GM18861 (cell line): ENCODE measurements around the gene SLCO3A1.

Experiments
- ATAC-seq: cut with Tn5 transposase; IDR thresholded peaks from one replicate; pipeline ENCODE4 v1.9.1; 2021; ENCODE audit not compliant: unreplicated experiment

Gene SLCO3A1

GRCh38 chr15:92092289-92093105, 239.0 kb downstream of the SLCO3A1 start:
- ATAC-seq = no peak

DNA sequence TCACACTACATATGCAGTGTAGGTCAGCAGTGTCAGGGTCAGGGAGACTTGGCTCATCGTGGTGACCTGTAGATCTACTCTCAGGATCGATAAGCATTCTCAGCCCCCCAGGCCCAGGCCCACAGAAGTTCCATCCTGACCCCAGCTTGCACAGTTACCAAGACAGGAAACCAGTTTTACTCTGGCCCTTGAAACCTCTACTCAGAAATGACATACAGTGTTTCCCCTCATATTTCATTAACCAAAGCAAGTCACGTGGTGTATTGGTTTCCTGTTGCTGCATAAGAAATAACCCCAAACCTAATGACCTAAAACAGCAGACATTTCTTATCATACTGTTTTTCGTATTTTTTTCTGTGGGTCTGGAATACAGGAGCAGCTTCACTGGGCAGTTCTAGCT, 242.2 kb downstream of the SLCO3A1 start:
- ATAC-seq = peak; percentile 92

DNA sequence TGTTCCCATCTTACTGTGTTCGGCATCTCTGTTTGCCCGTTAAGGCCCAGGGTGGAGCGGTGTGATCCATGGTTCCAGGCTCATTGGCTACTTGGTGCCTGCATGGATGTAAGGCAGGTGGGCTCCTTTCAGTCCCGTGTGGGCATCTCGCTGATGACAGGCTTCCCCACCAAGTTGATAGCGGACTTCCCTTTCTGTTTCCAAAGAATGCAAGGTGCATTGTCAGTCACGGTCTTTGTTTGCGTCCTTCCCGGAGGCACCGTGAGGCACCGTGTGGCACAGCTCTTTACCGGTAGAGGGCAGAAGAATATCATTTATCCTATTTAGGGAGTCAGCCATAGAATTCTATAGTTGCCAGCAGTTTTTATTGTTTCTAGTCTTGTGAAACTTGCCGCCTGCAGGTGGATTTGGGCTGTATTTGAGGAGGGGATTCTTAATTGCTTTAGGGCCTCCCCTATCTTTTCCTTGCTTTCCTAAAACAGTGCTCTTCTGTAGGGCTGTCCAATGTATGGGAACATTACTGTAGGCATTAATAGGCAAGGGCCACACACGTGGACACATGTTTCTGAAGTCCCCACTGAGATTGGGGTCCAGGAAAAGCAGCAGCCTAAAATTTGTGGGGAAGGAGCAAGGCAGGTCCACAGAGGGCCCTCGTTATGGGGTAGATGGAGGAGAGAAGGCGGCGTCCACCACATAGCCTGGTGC, 244.1 kb downstream of the SLCO3A1 start:
- ATAC-seq = peak; percentile 45

- no peak for ATAC-seq
These were observed 245.4 kb downstream of the SLCO3A1 start for GRCh38 chr15:92098869-92099268.

DNA sequence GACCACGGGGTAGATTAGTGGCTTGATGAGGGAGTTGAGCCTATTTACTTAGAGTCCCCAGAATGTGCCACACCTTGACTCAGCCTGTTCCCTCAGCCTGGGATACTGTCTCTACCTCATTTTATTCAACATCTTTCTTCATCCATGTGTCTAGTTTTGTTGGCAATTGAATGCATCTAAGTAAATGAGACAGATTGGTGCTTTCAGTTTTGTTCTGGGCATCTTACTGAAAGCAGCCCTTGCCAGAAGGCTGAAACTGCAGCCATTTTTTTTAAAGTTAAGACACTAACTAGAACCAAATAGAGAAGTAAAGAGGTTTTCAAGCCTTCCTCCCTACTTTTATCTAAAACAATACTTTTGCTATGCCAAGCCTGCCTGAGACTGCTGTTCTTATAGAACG, 246.8 kb downstream of the SLCO3A1 start:
- no peak for ATAC-seq

- ATAC-seq = no peak
These were observed 247.2 kb downstream of the SLCO3A1 start for GRCh38 chr15:92100751-92101150.

- peak; percentile 52 for ATAC-seq
These were observed 248.3 kb downstream of the SLCO3A1 start for GRCh38 chr15:92101708-92102394.

DNA sequence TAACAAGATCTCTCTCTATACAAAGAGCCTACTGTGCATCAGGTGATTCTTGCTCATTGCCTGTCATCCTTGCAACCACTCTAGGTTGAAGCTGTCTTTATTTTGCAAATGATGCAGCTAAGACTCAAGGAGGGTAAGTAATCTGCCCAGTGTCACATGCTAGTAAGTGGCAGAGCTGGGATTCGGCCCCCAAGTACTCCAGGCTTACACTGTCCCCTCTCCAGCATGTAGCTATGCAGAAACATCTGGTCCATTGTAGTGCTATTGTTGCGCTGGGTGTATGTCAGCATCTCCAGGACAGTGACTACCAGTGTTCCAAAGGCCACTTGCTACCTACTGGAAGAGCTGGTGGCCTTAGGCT, 248.9 kb downstream of the SLCO3A1 start:
- peak; percentile 18 for ATAC-seq

DNA sequence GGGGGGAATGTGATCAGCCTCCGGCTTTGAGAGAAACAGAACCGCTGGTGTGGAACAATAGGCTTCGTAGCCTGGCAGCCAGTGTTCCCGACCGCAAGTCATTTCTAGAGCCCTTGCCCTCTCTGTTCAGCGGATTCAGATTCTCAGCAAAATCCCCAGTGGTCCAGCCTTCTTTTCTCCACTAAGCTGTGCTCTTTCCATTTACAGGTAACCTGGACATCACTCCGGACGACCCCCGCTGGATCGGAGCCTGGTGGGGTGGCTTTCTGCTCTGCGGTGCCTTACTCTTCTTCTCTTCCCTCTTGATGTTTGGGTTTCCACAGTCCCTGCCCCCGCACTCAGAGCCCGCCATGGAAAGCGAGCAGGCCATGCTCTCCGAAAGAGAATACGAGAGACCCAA, 250.6 kb downstream of the SLCO3A1 start:
- ATAC-seq = no peak

GRCh38 chr15:92105611-92106010, 252.1 kb downstream of the SLCO3A1 start:
- no peak for ATAC-seq

DNA sequence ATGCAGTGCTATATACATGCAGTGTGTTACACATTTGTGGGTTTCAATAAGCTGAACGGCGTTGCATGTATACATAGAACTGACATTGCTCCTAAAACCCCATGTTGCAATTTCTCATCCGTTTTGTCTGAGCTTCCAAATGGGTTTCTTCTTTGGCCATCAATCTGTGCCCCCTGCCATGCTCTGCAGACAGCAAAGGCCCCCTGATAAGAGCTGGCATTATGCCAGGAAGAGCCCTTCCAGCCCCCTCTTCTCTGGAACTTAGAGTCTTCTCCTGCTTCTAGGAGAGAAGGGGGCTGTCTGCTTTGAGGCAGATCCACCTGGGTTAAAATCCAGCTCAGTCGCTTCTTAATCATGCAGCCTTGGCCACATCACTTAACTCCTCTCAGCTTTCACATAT, 254.0 kb downstream of the SLCO3A1 start:
- ATAC-seq = no peak

DNA sequence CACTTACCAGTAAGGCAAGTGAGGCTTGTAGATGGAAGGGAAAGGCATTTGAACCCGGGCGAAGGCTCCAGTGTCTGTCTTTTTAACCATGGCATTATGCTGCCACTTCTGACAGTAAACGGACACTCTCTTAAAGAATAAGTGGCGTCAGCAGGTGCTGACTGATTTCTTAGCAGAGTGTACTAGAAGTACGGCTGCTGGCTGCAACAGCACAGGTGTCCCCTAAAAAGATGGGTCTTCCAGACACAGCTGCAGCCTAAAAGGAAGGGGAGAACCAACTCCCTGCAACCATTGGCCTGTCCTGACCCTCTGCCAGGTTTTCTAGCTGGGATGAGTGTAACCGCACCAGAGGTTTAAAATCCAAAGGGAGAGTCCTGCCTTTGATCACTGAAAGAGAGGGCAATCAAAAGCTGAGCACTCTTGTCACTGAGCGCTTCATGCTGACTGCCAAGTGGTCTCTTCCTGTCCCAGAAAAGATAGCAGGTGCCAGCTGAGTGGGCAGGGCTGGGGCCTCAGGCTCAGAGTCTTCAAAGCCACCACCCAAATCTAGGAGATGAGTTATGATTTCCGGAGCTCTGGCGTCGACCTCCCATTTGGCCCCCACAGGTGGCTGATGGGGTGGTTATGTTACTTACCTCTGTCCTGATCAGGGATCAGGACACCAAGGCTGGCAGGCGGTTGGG, 255.8 kb downstream of the SLCO3A1 start:
- ATAC-seq = no peak

DNA sequence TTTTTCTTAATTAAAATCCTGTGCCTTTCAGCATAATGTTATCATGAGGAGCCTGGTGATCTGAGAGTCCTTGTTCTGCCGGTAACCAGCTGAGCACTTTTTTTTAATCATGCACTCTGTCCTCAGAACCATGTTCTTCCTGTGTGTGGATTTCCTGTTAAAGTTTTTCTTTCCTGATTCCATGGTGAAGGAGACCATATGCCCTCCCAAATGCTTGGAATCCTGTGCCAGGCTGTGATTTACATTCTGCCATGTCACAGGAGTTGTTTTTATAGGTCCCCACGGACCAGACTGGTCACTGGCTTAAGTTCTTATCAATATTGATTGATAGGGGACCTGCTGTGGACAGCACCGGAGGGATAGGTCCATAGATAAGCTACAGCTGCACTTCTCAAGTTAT, 257.8 kb downstream of the SLCO3A1 start:
- ATAC-seq = no peak

- no peak for ATAC-seq
These were observed 258.2 kb downstream of the SLCO3A1 start for GRCh38 chr15:92111751-92112150.

DNA sequence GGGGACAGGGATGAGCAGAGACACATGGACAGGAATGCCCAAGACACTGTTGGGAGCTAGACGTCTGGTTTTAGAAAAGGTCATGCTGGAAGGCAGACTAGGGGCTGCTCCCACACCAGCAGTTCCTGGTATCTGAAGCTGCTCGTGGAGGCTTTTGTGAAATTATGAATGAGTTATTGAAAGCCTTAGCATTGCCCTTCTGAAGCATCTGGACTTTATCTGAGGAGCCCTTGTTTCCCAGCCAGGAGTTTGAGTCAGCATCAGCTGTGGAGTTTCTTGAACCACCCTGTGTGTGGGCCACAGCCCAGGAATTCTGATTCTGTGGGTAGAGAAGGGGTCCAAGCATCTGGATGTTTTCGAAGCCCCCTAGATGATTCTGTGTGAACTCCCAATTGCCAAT, 258.7 kb downstream of the SLCO3A1 start:
- ATAC-seq = no peak

DNA sequence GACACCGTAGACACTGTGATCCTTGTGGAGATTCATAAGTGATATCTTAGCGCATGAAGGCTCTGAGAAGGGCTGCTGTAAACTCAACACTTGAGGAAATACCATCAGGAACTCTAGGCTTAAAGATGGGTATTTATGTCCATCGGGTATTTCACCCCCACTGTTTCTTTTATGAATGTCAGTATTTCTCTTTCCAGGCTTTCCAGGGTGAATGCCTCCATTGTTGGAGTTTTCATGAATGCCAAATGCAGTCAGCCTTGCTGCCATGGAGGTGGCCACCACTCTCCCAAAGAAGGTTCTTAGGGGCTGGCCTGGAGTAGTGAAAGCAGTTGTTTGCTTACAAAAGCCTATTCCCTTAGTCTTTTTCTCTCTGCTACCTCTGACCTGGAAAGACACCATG, 259.2 kb downstream of the SLCO3A1 start:
- ATAC-seq = no peak

DNA sequence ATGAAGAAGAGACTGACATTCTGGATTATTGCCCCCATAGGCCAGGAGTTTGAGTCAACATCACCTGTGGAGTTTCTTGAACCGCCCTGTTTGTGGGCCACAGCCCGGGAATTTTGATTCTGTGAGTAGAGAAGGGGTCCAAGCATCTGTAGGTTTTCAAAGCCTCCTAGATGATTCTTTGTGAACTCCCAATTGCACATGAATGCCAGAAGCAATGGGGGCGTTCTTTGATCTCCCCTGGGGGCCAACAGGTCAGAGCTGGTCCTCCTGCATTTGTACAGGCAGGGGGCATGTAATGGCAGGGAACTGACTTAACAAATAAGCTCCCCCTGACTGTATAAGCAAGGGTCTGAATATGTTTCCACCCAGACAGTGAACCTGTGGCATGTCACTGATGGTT, 260.3 kb downstream of the SLCO3A1 start:
- ATAC-seq = no peak

- ATAC-seq = no peak
These were observed 262.3 kb downstream of the SLCO3A1 start for GRCh38 chr15:92115834-92116233.

- ATAC-seq = no peak
These were observed 262.8 kb downstream of the SLCO3A1 start for GRCh38 chr15:92116330-92116729.

- ATAC-seq = no peak
These were observed 263.8 kb downstream of the SLCO3A1 start for GRCh38 chr15:92117261-92117731.
